ENCODE data around the gene HOXC6.

The HOXC6 gene

GRCh38 chr12:54016051-54016450 is 12.2 kb upstream of the HOXC6 start:
- DNase-seq: no peak

GRCh38 chr12:54016478-54016964 is 11.7 kb upstream of the HOXC6 start:
- DNase-seq: no peak

DNA sequence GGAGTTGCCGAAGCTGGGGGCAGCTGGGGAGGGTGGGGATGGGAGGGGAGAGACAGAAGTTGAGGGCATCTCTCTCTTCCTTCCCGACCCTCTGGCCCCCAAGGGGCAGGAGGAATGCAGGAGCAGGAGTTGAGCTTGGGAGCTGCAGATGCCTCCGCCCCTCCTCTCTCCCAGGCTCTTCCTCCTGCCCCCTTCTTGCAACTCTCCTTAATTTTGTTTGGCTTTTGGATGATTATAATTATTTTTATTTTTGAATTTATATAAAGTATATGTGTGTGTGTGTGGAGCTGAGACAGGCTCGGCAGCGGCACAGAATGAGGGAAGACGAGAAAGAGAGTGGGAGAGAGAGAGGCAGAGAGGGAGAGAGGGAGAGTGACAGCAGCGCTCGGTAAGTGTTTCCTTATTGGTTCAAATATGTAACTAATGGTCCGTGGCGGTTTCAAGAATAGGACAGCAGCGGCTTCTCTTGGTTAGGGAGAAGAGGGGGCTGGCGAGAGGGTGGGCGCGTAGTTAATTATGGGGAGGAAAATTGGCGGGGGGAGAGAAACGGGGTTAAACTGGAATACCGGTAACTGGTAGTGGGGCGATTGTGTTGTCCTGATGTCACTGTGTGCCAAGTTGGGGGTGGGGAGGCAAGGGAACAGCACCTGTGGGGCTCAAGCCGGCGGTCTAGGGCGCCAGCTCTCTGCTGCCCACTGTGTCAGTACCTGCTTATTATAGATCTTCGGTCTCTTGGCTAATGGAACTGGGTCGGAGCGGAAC is 11.0 kb upstream of the HOXC6 start:
- DNase-seq: no peak

DNA sequence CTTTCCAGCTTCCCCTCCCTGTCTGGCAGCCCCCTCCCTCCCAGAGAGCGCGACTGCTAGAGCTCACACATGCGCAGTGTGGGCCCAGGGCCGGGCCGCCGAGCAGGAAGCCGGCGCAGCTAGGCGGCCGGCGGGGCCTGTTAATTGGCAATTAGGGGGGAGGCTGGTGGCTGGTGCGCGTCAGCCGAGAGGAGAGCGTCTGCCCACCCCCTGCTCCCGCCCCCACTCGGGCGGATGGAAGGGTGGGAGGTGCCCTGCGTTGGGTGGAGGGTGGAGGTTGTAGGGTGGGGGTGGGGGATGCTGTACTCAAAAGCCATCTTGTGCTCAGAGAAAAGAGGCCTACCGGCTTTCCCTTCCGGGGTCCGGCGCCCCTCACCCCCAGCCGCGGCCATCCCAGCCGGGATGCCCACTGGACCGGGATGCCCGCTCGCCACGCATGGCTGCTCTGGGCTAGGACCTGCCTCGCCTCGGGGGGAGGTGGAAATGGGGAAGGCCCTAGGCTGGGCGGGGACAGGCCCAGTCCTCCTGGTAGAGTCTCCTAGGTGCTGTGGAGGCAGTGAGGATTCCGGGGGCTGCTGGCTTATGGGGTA is 10.3 kb upstream of the HOXC6 start:
- peak; percentile 28 to 39 for DNase-seq

GRCh38 chr12:54018468-54018984 is 9.7 kb upstream of the HOXC6 start:
- no peak for DNase-seq

DNA sequence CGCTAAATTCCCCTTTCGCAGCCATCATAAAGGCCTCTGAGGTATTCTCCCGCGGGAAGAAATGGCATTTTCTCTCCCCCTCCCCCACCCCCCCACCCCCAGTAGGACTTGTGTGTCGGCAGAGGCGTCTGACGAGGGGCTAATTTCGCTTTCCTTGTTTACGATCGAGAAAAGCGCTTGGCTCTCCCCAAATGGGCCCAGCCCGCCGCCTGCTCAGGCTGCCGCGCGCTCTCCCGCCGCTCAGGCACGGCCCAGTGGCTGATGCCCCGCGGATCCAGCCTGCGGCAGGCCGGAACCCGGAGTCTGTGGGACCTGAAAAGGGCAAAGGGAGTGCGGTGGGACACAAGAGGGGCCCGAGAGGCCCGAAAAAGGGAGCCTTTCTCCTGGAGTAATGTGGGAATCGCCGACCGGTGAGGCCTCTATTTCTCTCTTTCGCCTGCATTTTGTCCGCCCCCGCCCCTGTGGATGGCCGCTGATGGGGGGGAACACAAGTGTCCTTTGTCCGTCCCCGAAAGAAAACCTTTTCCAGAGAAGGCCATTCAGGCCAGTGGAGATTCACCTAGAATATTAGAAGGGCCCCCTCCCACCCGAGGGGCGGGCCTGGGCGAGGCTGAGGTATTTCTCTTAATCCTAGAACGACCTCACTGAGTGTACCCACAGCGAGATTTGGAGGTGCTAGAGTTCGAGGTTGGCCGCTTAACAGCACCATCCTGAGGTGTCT is 9.0 kb upstream of the HOXC6 start:
- DNase-seq: no peak

- DNase-seq: no peak
Measured at GRCh38 chr12:54019924-54020590, 8.2 kb upstream of the HOXC6 start.

- no peak for DNase-seq
Measured at GRCh38 chr12:54020591-54021405, 7.4 kb upstream of the HOXC6 start.

- DNase-seq: no peak
Measured at GRCh38 chr12:54021432-54022013, 6.7 kb upstream of the HOXC6 start.

DNA sequence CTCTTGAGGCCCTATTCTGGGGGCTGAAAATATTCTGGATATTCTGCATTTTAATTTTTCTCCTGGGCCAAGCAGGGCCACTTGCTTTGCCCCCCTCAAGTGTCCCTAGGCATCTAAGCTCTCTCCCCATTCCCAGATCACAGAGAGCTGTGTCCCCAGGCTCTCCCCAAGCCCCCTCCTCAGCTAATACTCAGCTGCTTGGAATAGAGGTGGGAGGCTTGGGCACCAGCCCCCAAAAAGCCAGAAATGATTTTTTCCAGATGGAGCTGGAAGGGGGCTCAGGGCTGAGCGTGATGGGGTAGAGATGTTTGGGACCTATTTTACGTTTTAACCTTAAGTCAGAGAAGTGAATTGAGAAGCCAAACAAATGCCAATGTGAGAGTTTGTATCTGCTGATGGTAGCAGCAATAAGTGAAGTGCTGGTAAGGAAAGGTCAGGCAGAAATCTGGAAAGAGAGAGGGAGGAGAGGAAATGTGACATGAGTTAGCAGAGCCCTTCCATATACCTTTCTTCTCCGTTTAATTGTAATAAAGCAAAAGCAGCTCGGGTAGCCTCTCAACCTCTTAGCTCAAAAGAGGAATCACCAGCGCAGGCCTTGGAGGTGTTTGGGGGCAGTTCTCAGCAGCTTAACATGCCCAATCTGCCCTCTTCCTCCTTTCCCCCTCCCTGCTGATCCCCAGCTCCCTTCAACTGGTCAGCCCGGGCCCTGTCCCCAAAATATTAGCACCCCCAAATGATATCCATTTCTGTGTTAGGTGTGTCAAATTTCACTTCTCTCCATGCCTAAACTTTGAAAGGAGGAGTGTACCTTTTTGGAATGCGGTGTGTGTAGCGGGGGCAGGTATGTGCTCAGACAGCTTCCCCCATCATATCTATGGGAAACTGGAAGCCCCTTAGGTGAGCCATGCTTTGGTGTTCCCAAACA is 5.0 kb upstream of the HOXC6 start:
- no peak for DNase-seq

DNA sequence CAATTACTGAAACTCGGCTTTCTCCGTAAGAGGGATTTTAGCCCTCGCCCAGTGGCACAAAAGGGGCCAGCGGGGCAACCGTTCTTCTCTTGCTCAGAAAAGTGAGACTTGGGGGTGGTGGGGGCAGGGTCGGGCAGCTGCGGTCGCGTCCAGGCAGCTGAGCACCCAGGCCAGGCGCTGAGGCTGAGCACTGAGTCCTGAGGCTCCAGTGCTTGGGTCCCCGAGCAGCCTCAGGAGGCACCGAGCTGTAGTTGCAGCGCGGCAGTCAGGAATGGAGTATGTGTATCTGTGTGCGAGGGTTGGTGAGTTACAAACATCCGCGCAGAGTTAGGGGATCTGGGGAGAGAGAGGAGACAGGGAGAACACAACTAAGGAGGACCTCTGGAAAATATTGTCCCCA is 4.1 kb upstream of the HOXC6 start:
- no peak for DNase-seq

DNA sequence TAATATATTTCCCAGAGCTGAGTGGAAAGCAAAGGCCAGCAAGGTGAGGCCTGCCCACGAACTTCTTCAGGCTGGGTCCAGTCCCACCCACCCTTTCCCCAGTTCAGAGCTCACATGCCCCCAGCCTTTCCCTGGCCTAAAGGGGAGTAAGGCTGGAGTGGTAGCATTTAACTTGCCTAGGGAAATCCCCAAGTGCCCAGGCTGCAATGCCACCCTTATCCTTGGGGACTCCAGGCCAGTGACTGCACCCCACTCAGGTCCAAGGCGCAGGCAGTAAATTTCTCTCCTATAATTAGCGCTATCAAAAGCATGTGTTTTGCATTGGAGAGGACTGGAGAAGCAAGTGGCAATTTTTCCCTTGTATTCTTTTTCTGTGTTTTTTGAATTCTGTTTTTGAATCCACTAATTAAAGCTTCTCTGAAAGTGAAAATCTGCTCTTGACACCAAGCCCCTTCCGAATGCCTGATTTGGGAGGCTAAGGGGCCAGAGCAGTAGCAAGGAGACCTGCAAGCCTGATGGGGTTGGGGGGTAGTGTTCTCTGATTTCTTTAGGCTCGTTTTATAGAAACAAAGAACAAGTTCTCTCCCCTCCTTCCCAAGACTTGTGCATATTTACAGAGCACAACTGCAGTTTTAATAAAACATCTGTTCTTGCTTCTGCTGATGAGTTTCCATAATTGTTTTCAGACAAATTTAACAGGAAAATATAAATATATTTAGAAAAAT is 3.5 kb upstream of the HOXC6 start:
- DNase-seq: no peak

DNA sequence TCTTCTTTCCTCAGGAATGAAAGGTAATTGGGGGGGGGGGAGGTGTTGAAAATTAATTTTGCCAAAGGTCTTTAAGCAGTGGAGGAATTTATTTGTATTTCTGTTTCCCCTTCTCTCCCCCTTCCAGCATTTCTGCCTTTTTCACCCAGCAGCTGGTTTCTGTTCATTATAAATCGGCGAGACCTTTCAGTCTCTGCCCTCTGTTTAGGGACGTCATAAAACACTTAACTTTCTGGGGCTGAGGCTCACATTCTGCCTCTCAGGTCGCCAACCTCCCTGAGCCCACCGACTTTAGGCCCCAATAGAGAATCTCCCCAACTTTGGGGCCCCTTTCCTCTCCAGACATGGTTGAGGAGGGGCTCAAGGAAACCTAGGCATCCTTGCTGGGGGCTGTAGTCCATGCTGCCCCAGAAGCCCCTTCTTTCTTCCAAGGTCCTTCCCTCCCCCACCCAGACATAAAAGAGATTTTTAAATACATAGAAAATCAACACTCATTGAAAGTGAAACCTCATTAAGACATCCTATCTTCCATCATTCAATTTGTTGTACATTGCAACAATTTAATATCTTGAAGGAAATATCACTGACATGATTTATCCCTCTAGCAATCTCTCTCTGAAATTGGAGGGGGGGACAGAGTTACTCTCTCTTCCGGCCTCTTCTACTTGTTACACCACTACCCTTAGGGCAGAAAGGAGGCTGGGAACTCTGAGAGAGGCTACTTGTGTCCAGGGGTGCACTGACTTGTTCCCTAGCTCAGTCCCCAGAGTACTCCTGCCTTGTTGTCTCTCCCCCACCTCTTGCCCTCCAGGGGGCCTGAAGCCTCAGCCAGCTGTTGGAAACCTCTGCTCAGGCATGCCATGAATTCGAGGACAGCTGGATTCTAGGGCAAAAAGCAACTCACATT is 2.5 kb upstream of the HOXC6 start:
- DNase-seq: no peak

DNA sequence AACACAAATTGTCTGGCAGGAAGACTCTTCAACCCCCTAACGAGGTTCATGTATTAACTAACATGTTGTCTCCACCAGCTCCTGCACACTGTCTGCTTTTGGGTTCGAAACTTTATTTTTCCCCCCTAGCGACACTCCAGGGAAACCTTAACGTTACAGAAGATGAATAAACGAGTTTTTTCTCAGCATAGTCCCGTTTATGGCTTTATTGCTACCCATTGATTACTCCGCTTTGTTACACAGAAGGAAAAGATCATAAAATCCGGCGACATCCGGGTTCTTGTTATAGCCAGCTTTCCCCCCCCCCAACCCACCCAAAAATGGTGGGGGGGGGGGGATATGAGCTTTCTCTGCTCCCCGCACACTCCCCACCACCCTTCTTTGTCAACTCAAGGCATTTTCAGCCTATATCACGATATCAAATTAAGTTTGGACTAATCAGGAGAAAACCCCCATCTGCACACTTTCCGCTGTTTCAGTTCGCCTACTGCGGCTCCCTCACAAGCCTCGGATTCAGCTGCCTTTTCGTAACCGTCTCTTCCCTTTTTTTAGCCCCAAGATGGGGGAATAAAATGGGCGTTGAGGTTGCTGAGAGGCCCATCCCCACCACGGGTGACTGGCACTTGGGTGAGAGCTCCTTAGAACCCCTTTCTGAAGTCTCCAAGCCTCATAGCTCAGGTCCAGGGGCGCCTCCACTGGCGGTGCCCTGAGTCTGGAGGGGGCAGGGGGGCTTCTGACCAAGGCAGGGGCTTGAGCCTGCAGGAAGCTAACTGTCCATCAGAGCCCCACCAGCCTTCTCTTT is 1.4 kb upstream of the HOXC6 start:
- no peak for DNase-seq

DNA sequence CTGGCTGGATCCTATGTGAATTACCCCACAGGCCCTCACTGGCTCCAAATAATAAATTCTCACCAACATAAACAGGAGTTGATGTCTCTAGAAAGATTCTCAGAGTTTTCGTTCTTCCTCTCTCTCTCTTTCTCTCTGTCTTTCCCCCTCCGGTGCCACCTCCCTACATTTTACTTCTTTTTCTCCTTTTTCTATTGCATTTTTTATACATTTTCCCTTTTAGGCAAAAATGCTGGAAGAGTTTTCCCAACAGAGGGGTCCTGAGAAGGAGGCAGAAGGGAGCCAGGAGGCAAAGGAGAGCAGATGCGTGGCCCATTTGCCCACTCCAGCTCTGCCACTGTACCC is 826 bp upstream of the HOXC6 start:
- DNase-seq: no peak

- DNase-seq: no peak
Measured at GRCh38 chr12:54029529-54030441, 1.5 kb downstream of the HOXC6 start.

- DNase-seq: no peak
Measured at GRCh38 chr12:54030442-54030801, 2.2 kb downstream of the HOXC6 start.
